Prostate gland (tissue), 2 donors: ENCODE results near the gene SRI.

Experiments
- CTCF ChIP-seq, 4 experiments: fragments of 200-600 bp in 2 of 4; fragments of 450-650 bp in 2 of 4; sonication (generic) in 2 of 4; IDR thresholded peaks; 1 replicate in 3 of 4; 2 replicates in 1 of 4; pipeline ENCODE4 v1.5.1; 2016 to 2019; ENCODE audit warnings: antibody characterized with exemption in 4 of 4, mild to moderate bottlenecking in 2 of 4, moderate library complexity in 2 of 4
- POLR2A ChIP-seq: fragments of 450-650 bp; IDR thresholded peaks from one replicate; pipeline ENCODE4 v1.6.1; 2016; ENCODE audit warnings: antibody characterized with exemption, mild to moderate bottlenecking
- POLR2AphosphoS5 ChIP-seq: sonication (generic); formaldehyde crosslinking; IDR thresholded peaks from one replicate; pipeline ENCODE4 v1.6.1; 2017; ENCODE audit warnings: antibody characterized with exemption

GRCh38 chr7:88215295-88215694 is 4.5 kb downstream of the SRI start:
- TF ChIP-seq CTCF (IDR thresholded peaks at IDR 0.05) = no peak
- no peak for TF ChIP-seq POLR2A
- no peak for TF ChIP-seq POLR2AphosphoS5
